GM12878 (cell line): ENCODE results near the gene RAI14. TPM values are rescaled to one million over a fixed set of nuclear protein-coding genes. Genes with fewer than 3 reads are reported as not detected.

ENCODE experiments used
- ATAC-seq: fragments of 200-7000 bp; cut with Tn5 transposase; 3 replicates; pipeline ENCODE4 v1.9.1; 2020; ENCODE audit warnings: mild to moderate bottlenecking, moderate library complexity
- BruUV-seq: library from RNA; stranded (reverse); fragments of 400-500 nt; replicated peaks from 2 replicates; lab custom pipeline; 2021; lab: Mats Ljungman, UMichigan
- CTCF ChIA-PET: fragments of 300-600 bp; sonication (Branson Sonifier 250); formaldehyde crosslinking; extraction: SDS; loops from one replicate; lab custom pipeline; 2021; ENCODE audit warnings: inconsistent platforms; lab: Yijun Ruan, JAX
- POLR2A ChIA-PET: fragments of 350-600 bp; formaldehyde crosslinking; extraction: SDS; loops from one replicate; lab custom pipeline; 2021; ENCODE audit warnings: inconsistent platforms; lab: Charles Lee
- RAD21 ChIA-PET: fragments of 300-600 bp; sonication (Branson Sonifier 250); formaldehyde crosslinking; loops from one replicate; lab custom pipeline; 2023; ENCODE audit warnings: antibody characterized with exemption; ENCODE audit not compliant: unreplicated experiment; lab: Charles Lee
- SMC1A ChIA-PET: fragments of 300-600 bp; sonication (Branson Sonifier 250); formaldehyde crosslinking; loops from one replicate; lab custom pipeline; 2023; ENCODE audit not compliant: unreplicated experiment, uncharacterized antibody; lab: Charles Lee
- DNase-seq: peaks from one replicate; pipeline ENCODE4 v3.0.0-alpha.2; 2011; ENCODE audit warnings: low read depth, low spot score
- FAIRE-seq: peaks from 3 replicates; lab custom pipeline; 2011; peaks lifted over from hg19 to GRCh38; lab: Jason Lieb, UNC
- H2AFZ ChIP-seq: 2 replicates; pipeline ENCODE4 v1.6.0; 2011; ENCODE audit warnings: low read depth, low read length, control low read depth; ENCODE audit not compliant: control insufficient read depth
- H3K27ac ChIP-seq: 2 replicates; pipeline ENCODE4 v1.5.1; 2011; ENCODE audit warnings: control low read depth; ENCODE audit not compliant: control insufficient read depth, insufficient read depth
- H3K27me3 ChIP-seq, 2 experiments: replicated peaks in 1 of 2; 2 replicates each; pipeline versions ENCODE4 v1.6.0 to v1.6.1; 2011; ENCODE audit warnings: low read length in 1 of 2; ENCODE audit not compliant: control insufficient read depth in 2 of 2, insufficient read depth in 2 of 2
- H3K36me3 ChIP-seq, 2 experiments: 2 replicates each; pipeline ENCODE4 v1.5.1; 2011; ENCODE audit warnings: low read length in 1 of 2; ENCODE audit not compliant: control insufficient read depth in 2 of 2, insufficient read depth in 2 of 2
- H3K4me1 ChIP-seq: 2 replicates; pipeline ENCODE4 v1.6.1; 2011; ENCODE audit warnings: mild to moderate bottlenecking, low read length, moderate library complexity, mixed read lengths; ENCODE audit not compliant: control insufficient read depth, insufficient read depth
- H3K4me2 ChIP-seq: 2 replicates; pipeline ENCODE4 v1.6.0; 2011; ENCODE audit warnings: control low read depth; ENCODE audit not compliant: control insufficient read depth, insufficient read depth
- H3K4me3 ChIP-seq: fragments of 200-600 bp; sonication (generic); 2 replicates; pipeline ENCODE4 v1.5.1; 2016
- H3K79me2 ChIP-seq: 2 replicates; pipeline ENCODE4 v1.6.0; 2011; ENCODE audit warnings: low read length; ENCODE audit not compliant: control insufficient read depth, insufficient read depth
- H3K9ac ChIP-seq: 2 replicates; pipeline ENCODE4 v1.8.0; 2011; ENCODE audit warnings: low read length, control low read depth, mixed read lengths; ENCODE audit not compliant: control insufficient read depth, insufficient read depth
- H3K9me3 ChIP-seq: replicated peaks from 3 replicates; pipeline ENCODE4 v1.5.1; 2011; ENCODE audit warnings: mild to moderate bottlenecking, low read length; ENCODE audit not compliant: control insufficient read depth, insufficient read depth
- H4K20me1 ChIP-seq: 2 replicates; pipeline ENCODE4 v1.6.0; 2011; ENCODE audit not compliant: control insufficient read depth, insufficient read depth
- ATF7 ChIP-seq: fragments of 450-650 bp; IDR thresholded peaks from 2 replicates; pipeline ENCODE4 v1.6.1; 2016; ENCODE audit warnings: low read depth, mild to moderate bottlenecking
- ETV6 ChIP-seq, 2 experiments: fragments of 450-650 bp in 1 of 2; IDR thresholded peaks in 1 of 2; conservative IDR thresholded peaks in 1 of 2; 2 replicates each; pipeline ENCODE4 v1.6.1; 2014; ENCODE audit warnings: antibody characterized with exemption in 1 of 2, borderline replicate concordance in 1 of 2, low read depth in 1 of 2, mild to moderate bottlenecking in 1 of 2, moderate library complexity in 1 of 2
- MXI1 ChIP-seq: fragments of 150-350 bp; IDR thresholded peaks from 2 replicates; pipeline ENCODE4 v1.6.1; 2011; ENCODE audit warnings: low read depth, mild to moderate bottlenecking, inconsistent platforms, low read length, improper control_type of control experiment
- MYB ChIP-seq: fragments of 150-350 bp; IDR thresholded peaks from 2 replicates; pipeline ENCODE4 v1.6.1; 2014; ENCODE audit warnings: mild to moderate bottlenecking, low read depth, low read length, borderline replicate concordance
- MYC ChIP-seq: IDR thresholded peaks from 2 replicates; pipeline ENCODE4 v1.6.1; 2011; ENCODE audit warnings: mild to moderate bottlenecking, low read length, moderate library complexity, inconsistent platforms; ENCODE audit not compliant: insufficient read depth, insufficient replicate concordance, insufficient read length, severe bottlenecking
- POU2F2 ChIP-seq: IDR thresholded peaks from 3 replicates; pipeline ENCODE4 v1.6.1; 2011; ENCODE audit warnings: low read depth, mild to moderate bottlenecking, low read length, borderline replicate concordance
- PRDM15 ChIP-seq: fragments of 450-650 bp; formaldehyde crosslinking; IDR thresholded peaks from 2 replicates; pipeline ENCODE4 v1.4.0; 2020; ENCODE audit warnings: mild to moderate bottlenecking, moderate library complexity
- RB1 ChIP-seq: fragments of 450-650 bp; formaldehyde crosslinking; IDR thresholded peaks from 2 replicates; pipeline ENCODE4 v1.6.1; 2017; ENCODE audit warnings: mild to moderate bottlenecking, borderline replicate concordance
- RELA ChIP-seq: fragments of 450-650 bp; IDR thresholded peaks from 2 replicates; pipeline ENCODE4 v1.8.0; 2014; ENCODE audit warnings: borderline replicate concordance; ENCODE audit not compliant: partially characterized antibody
- SIN3A ChIP-seq: IDR thresholded peaks from 2 replicates; pipeline ENCODE4 v1.6.1; 2012; ENCODE audit warnings: low read depth, low read length, improper control_type of control experiment
- SKIL ChIP-seq: fragments of 450-650 bp; IDR thresholded peaks from 2 replicates; pipeline ENCODE4 v1.6.1; 2017; ENCODE audit warnings: mild to moderate bottlenecking, low read depth, inconsistent platforms; ENCODE audit not compliant: poor library complexity, severe bottlenecking
- SMAD1 ChIP-seq: fragments of 450-650 bp; IDR thresholded peaks from 2 replicates; pipeline ENCODE4 v1.6.1; 2018; ENCODE audit warnings: mild to moderate bottlenecking, low read depth; ENCODE audit not compliant: partially characterized antibody
- SMAD5 ChIP-seq: IDR thresholded peaks from 2 replicates; pipeline ENCODE4 v1.6.1; 2016; ENCODE audit warnings: antibody characterized with exemption, low read depth
- TBL1XR1 ChIP-seq: IDR thresholded peaks from 2 replicates; pipeline ENCODE4 v1.6.1; 2012; ENCODE audit warnings: low read depth, low read length, improper control_type of control experiment
- TCF3 ChIP-seq: IDR thresholded peaks from 2 replicates; pipeline ENCODE4 v1.6.1; 2012; ENCODE audit warnings: low read depth, mild to moderate bottlenecking, low read length, borderline replicate concordance; ENCODE audit not compliant: insufficient read depth
- USF1 ChIP-seq: IDR thresholded peaks from 2 replicates; pipeline ENCODE4 v1.6.1; 2011; ENCODE audit warnings: borderline replicate concordance, low read depth, mild to moderate bottlenecking, moderate library complexity, mixed read lengths, low read length; ENCODE audit not compliant: insufficient read depth; ENCODE audit errors: extremely low read length
- WGBS: methylation state at CpG from one replicate; pipeline ENCODE4 v1.1.6; 2016; ENCODE audit warnings: low lambda C conversion rate; ENCODE audit not compliant: insufficient replicate concordance, insufficient coverage; ENCODE audit errors: missing lambda C conversion rate; 5-methylcytosine and 5-hydroxymethylcytosine counted together
- in situ Hi-C: fragments of 300-500 bp; cut with MboI; formaldehyde crosslinking; loops from 9 replicates; pipeline ENCODE4 v1.14.3; 2018; ENCODE audit warnings: mixed read lengths
- intact Hi-C: fragments of 100-400 bp; cut with micrococcal nuclease; formaldehyde crosslinking; loops from one replicate; pipeline ENCODE4 v1.14.2; 2022; ENCODE audit not compliant: unreplicated experiment
- polyA plus RNA-seq, 11 experiments: library from polyadenylated mRNA; depleted of rRNA in 4 of 11; unstranded in 6 of 11; stranded (reverse) in 5 of 11; fragments of >200 nt; fragmentation: Nextera tagmentation in 4 of 11; fragmentation: Illumina TruSeq in 1 of 11; extraction: Ambion mirVana in 4 of 11; extraction: Trizol in 1 of 11; gene quantifications; 1 replicate in 1 of 11; 2 replicates in 10 of 11; pipeline versions ENCODE4 v1.2.1 to v1.2.3, GENCODE V29; 2011 to 2016; ENCODE audit warnings: inconsistent platforms in 2 of 11, missing spikeins in 2 of 11, low read depth in 1 of 11
- total RNA-seq, 4 experiments: library from RNA; depleted of rRNA in 3 of 4; stranded (reverse); fragments of >200 nt in 3 of 4; fragmentation: Illumina TruSeq in 1 of 4; extraction: Trizol in 1 of 4; gene quantifications; 2 replicates each; pipeline versions ENCODE4 v1.2.1 to v1.2.3, GENCODE V29; 2013 to 2021

RAI14 gene
- total and polyA plus RNA-seq, 10 of the 15 experiments (the other 5 are each of a cell fraction or from before 2014, with no cell fraction given), result 0.18 to 4.6 (median 1.9) TPM

- TF ChIP-seq SMAD1 (no peak), PRDM15 (no peak), TBL1XR1 (no peak)
Observed at GRCh38 chr5:34790069-34790468, 133.9 kb downstream of the RAI14 start (continued).

GRCh38 chr5:34791761-34792244, 135.7 kb downstream of the RAI14 start:
- POLR2A ChIA-PET, result interaction anchor here (0.6 kb wide), 1 partner anchor 984 kb away, joined by 3 read pairs; no protein-coding TSS in a partner anchor
- no peak for ATAC-seq
- RAD21 ChIA-PET, result no interaction called here
- Histone ChIP-seq H3K27ac (no peak overlapping the region), H3K4me2 (no peak overlapping the region), H3K79me2 (no peaks in the 10 kb centered on the region), H3K27me3 (no peaks in the 10 kb centered on the region; a peak in 1 of 4 replicates), H3K36me3 (no peaks in the 10 kb centered on the region), H2AFZ (no peak overlapping the region), H3K9me3 (no peaks in the 10 kb centered on the region), H3K9ac (no peak overlapping the region), H3K4me1 (no peaks in the 10 kb centered on the region), H4K20me1 (no peaks in the 10 kb centered on the region), H3K4me3 (no peak overlapping the region)
- SMC1A ChIA-PET, result no interaction called here
- intact Hi-C loops, result no loop called here
- DNase-seq, result no peak
- BruUV-seq, result no TSS peak
- in situ Hi-C loops, result no loop called here
- CTCF ChIA-PET, result interaction anchor here (0.6 kb wide), 1 partner anchor 1011 kb away, joined by 3 read pairs; no protein-coding TSS in a partner anchor
- WGBS, result 85% methylated on average over 5 of the region's 5 CpGs
- FAIRE-seq, result no peak
- TF ChIP-seq RELA (no peak), POU2F2 (no peak), RB1 (no peak), SIN3A (no peak), TCF3 (no peak), MYC (no peak), ATF7 (no peak), SMAD5 (no peak), MXI1 (no peak), ETV6 (conservative IDR thresholded peaks at IDR 0.05 in 1 of 2, IDR thresholded peaks at IDR 0.05 in 1 of 2; ENCODE audit: borderline replicate concordance in 1 of 2, low read depth in 1 of 2) (no peak), MYB (no peak), USF1 (no peak), SKIL (no peak)
